HG02840 (cell line): ENCODE measurements around the gene CADPS.

ENCODE experiments used
- ATAC-seq: cut with Tn5 transposase; IDR thresholded peaks from one replicate; pipeline ENCODE4 v1.9.1; 2021; ENCODE audit warnings: mild to moderate bottlenecking, moderate library complexity, moderate number of reproducible peaks; ENCODE audit not compliant: unreplicated experiment, low FRiP score

The CADPS gene

DNA sequence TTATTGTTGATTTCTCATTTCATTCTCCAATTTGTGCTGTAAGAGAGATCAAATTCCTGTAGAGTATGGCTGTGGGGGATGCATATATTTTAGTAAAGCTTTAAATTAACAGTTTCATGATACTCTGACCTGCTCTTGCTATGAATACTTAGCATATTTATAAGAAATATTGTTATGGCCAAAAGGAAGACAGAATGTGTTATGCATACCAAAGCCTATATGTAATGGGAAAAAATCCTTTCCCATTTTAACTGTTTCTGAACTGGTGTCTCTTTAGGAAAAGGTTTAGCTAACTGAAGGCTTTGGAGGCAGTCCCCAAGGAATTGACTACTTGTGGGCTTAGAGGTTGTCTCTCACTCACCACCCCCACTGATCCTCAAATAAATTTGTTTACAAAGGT lies 59.2 kb downstream of the CADPS start:
- no peak for ATAC-seq

DNA sequence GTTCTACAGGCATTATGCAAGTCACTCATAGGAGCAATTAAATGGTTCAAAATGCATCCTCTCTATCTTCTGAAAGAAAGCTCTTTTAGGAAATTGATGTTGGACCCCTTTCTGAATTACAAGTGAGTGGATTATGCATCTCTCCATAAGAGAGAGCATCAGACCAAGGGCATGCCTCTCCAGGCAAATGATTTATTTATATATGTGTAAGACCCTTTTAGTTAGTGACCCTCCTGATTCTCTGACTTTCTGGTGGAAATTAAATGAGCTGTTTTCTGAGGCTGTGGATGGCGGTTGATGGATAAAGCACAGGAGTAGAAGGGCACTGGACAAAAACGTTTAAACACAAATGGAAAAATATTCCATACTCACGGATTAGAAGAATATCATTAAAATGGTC lies 62.6 kb downstream of the CADPS start:
- no peak for ATAC-seq

- ATAC-seq, result no peak
These were observed 64.1 kb downstream of the CADPS start for GRCh38 chr3:62811119-62811518.

DNA sequence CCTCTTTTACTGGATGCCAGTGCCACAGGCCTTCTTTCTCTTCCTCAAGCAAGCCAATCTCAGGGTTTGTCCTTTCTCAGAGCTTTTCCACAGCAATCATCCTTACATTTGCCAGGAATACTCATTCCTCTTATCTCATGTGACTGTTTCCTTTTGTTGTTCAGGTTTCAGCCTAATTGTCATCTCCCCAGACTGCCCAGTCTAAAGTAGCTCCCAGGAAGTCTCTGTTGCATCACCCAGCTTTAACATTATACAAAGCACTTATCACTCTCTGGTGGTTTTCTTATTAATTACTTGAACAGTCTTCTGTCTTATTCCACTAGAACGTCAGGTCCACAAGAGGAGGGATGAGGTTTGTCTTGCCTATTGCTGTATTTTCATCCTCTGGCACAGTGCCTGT lies 65.8 kb downstream of the CADPS start:
- no peak for ATAC-seq

DNA sequence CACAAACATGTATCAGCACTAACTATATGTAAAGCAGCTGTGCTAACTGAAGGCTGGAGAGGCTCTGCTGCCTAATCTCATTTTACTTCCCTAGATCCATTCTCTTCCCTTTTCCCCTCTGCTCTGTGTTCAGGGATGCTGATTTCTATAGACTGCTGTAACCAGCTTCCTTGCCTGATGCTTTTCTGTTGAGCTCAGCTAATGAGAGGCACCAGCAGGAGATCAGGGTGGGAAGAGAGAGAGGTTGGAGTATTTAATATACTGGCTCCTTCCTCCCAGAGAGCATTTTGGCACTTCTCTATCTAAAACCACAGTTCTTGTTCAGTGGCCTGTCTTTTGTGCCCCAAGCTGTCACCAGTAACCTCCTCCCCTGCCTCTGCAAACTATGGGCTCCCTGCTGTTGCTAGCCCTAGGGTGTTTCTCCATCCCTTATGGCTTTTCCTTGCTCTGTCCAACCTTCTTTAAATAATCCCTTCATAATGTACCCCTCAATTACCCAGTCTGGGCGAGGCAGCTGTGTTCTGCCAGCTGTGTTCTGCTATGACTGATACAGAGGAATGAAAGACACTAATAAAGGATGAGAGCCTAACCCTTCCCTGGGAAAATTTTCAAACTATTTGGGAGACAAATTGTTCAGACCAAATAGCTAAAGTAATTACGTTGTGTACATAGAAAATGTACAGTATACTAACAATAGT lies 69.5 kb downstream of the CADPS start:
- ATAC-seq, result no peak

GRCh38 chr3:62805106-62805505 lies 70.1 kb downstream of the CADPS start:
- no peak for ATAC-seq

DNA sequence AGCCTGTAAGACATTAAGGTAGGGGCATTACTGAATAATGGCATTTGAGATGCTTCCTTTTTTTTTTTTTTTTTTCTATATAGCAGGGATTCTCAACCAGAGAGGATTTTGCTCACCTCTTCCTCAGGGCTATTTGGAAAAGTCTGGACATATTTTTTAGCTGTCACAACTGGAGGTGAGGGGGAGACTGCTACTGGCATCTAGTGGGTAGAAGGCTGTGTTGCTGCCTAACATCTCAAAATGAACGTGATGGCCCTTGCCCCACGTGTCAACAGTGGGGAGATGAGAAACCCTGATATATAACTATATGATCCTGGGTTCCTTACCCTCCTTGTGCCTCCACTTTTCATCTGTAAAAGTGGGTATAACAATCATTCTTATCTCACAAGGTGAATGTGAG lies 71.9 kb downstream of the CADPS start:
- ATAC-seq, result no peak

GRCh38 chr3:62798000-62798399 lies 77.2 kb downstream of the CADPS start:
- no peak for ATAC-seq

DNA sequence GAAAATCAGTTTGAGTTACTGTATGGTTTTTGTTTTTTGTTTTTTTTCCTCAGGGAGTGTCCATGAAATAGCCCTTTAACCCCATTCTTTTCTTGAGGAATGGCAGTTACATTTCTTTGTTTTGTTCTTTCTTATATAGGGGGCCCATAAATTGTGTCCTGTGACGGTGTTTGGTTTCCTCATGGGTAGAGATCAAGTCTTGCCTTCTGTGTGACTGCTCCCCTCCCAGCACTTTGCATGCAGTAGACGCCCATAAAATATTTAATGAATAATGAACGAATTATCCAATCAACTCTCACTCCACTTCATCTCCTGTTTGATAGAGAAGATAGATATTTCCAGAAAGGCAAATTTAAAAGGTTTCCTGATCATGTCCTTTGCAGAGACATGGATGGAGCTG lies 78.1 kb downstream of the CADPS start:
- ATAC-seq, result no peak

DNA sequence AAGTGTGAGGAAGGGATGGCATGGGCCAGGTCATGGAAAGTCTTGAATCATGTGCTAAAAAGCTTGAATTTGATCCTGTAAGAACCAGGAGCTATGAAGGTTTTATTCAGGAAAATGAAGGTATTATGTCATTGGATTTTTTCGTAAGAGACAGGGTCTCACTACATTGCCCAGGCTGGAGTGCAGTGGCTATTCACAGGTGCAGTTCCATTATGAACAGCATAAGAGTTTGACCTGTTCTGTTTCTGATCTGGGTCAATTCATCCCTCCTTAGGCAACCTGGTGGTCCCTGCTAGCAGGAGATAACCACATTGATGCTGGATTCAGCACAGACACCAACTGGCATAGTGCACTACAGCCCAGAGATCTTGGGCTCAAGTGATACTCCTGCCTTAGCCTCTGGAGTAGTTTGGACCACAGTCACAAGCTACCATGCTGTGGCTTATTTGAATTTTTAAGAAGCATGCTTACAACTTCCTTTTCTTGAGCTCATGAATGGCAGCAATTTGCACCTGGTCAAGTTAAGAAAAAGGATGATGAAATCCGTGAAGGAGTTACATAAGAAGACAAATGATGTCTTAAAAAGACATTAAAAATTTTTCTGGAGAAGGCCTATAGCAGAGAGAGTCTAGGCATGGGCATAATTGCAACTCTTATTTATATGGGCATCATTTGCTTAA lies 79.1 kb downstream of the CADPS start:
- ATAC-seq, result no peak

DNA sequence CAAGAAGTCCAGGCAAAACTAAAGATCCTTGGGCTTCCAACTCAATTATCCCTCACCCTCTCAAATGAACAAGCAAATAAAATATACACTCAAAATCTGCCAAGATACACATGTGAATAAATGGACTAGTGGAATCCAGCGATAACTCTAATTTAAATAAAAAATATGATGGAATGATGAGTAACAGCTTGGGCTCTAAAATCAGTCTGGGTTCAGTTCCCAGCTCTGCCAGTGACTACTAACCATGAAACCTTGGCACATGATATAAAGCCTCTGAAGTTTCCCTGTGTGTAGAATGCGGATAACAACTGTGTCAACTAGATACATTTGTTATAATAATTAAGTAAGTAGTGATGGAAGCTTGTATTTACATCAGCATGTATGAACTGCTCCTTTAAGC lies 81.3 kb downstream of the CADPS start:
- no peak for ATAC-seq

- no peak for ATAC-seq
These were observed 89.8 kb downstream of the CADPS start for GRCh38 chr3:62785384-62785783.

DNA sequence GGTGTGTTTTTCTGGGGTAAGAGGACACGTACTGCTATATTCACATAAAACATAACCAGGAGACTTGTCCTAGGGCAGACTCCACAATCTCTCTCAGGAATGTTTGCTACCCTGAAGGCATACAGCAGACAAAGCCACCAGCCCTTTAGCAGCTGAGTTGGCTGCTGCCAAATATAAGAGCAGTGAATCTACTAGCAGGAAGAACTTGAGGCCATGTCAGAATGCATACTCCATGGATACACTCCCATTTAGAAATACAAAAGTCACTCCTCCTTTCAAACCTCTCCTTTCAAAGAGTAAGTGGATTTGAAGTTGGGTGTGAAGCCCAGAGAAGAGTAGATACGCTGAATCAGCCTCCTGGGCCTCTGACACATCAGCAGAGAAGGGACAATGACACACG lies 94.1 kb downstream of the CADPS start:
- no peak for ATAC-seq

- no peak for ATAC-seq
These were observed 97.5 kb downstream of the CADPS start for GRCh38 chr3:62777674-62778073.

DNA sequence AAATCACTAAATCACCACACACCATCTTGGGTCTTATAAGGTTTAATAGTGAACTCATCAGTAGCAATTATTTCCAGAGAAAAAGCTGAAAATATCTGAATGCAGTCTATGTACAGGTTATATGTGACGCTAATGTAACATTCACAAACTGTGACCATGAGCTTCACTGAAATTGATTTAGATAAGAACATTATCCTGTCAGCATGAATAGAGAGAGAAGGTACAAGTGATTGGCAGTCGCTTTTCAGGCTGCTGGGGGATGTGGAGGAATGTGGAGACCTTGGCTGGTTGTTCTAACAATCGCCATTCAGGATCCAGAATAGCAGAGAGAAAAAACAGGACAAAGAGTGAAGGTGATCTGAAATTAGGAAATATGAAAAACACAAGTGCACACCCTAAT lies 98.1 kb downstream of the CADPS start:
- no peak for ATAC-seq

DNA sequence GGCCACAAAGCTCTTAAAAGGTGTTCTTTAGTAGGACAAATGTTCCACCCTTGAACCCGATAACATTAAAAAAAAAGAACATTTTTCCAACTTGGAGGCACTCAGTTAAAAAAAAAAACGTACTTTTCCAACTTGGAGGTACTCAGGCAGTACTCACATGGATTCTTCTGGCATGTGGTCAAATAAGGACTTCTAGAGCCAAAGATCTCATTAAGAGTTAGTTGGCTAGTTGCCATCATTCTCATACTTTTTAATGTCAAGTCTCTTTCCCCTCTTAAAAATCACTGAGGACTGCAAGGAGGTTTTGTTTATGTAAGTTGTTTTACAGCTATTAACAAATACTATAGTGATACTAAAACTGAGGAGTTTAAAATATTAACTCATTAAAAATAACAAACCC lies 101.0 kb downstream of the CADPS start:
- no peak for ATAC-seq

GRCh38 chr3:62771331-62772072 lies 103.7 kb downstream of the CADPS start:
- ATAC-seq, result no peak

DNA sequence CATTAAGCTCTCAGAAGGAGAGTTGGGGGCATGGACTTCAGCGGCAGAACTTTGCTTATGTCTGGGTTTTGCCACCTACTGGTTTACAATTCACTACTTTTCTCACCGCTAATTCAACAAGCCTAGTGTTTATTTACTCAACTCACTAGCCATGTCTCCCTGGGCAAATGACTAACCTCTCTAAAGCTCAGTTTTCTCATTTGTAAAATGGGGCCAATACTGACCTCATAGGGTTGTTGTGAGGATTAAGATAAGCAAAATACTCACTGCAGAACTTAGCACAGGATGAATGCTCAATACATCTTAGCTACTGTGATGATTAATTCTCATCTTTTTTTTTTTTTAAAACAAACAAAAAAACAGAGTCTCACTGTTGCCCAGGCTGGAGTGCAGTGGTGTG lies 106.3 kb downstream of the CADPS start:
- ATAC-seq, result no peak

- ATAC-seq, result no peak
These were observed 113.5 kb downstream of the CADPS start for GRCh38 chr3:62761711-62762110.

DNA sequence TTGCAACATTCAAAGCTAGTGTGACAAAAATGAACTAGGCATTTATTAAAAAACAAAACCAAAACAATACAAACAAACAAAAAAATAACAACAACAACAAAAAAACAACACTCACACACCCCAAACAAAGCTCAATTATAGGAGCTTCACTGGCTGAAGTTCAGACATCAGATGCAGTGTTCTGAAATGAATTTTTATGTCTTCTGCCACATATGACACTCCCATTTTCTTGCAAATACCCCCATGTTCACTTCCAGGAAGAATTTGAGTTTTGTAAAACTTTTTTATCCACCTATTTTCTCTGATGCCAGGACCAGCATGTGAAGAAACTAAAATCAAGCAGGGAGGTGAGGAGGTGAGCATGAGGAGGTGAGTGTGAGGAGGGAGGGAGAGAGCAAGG lies 113.9 kb downstream of the CADPS start:
- no peak for ATAC-seq

GRCh38 chr3:62758296-62759066 lies 116.7 kb downstream of the CADPS start:
- ATAC-seq, result no peak
